ENCODE results near the gene NCKAP5. TPM values are rescaled to one million over a fixed set of nuclear protein-coding genes. Genes with fewer than 3 reads are reported as not detected.

NCKAP5 gene
- total and polyA plus RNA-seq, 11 donors = 0.51 to 10.5 (median 5.2) TPM

DNA sequence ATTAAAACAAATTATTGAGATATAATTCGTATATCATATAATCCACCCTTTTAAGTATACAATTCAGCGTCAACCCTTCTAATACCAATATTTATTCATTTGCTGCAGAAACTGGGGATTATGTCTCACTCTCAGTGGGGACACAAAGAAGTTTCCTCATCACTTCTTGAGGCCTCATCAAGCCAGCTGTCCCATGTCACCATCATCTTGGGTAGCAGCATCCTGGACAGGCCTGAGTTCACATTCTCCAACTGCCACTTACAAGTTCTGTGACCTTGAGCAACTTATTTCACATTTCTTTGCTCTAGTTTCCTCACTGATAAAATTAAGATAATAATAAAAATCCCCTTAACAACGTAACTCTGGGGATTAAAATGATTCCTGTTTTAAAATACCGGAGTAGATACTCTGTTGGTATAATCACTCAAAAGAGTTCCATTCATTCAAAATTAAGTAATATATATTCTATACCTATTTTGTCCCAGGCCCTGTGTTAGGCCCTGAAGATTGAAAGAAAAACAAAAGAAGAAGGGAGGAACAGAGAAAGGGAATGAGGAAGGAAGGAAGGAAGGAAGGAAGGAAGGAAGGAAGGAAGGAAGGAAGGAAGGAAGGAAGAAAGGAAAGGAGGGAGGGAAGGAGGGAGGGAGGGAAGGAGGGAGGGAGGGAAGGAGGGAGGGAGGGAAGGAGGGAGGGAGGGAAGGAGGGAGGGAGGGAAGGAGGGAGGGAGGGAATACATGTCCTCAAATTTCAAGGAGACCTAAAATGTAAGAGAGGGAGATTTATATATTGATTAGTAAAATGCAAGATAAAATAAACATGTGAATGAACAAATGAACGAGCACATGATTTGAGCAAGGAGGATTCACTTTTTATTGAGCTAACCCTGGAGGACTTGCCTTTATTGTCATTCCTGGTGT lies 42.4 kb downstream of the NCKAP5 start:
- Histone ChIP-seq H3K27me3 (no peaks in the 10 kb centered on the region), H3K36me3 (no peaks in the 10 kb centered on the region), H3K27ac (no peak overlapping the region), H3K9me3 (no peaks in the 10 kb centered on the region), H3K4me1 (no peaks in the 10 kb centered on the region), H3K4me3 (no peak overlapping the region)
- WGBS, 4 donors = 79 to 84% (median 80%) methylated on average over 5 of the region's 5 CpGs
- ATAC-seq = no peak
- TF ChIP-seq, protein P1, sequence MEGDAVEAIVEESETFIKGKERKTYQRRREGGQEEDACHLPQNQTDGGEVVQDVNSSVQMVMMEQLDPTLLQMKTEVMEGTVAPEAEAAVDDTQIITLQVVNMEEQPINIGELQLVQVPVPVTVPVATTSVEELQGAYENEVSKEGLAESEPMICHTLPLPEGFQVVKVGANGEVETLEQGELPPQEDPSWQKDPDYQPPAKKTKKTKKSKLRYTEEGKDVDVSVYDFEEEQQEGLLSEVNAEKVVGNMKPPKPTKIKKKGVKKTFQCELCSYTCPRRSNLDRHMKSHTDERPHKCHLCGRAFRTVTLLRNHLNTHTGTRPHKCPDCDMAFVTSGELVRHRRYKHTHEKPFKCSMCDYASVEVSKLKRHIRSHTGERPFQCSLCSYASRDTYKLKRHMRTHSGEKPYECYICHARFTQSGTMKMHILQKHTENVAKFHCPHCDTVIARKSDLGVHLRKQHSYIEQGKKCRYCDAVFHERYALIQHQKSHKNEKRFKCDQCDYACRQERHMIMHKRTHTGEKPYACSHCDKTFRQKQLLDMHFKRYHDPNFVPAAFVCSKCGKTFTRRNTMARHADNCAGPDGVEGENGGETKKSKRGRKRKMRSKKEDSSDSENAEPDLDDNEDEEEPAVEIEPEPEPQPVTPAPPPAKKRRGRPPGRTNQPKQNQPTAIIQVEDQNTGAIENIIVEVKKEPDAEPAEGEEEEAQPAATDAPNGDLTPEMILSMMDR (IDR thresholded peaks at IDR 0.05) = no peak
- no peak for TF ChIP-seq POLR2A (IDR thresholded peaks at IDR 0.05)
- DNase-seq = no peak
- intact Hi-C loops (cut with DNase I) = no loop called here

DNA sequence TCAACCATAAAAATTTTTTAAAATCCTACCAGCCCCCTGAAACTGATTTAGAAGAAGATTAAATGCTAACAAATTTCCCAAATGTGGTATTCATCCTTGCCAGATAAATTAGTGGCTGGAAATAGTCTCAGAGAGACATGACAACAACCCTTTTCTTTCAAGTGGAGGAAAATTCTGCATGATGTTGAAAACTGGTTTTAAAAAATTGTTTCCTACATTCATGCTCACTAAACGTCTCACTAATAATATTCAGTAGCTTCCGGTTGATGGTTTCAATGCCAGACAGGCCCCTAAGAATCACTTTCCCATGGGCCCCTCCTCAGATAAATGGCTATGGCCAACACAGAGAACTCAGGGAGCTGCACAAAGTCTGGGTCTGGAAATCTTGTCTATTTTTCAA lies 43.2 kb downstream of the NCKAP5 start:
- 68 to 75% (median 71%) methylated on average over 2 of the region's 2 CpGs for WGBS, 4 donors
- ATAC-seq (no peak), DNase-seq (no peak)
- intact Hi-C loops (cut with DNase I) = no loop called here
- H3K9me3 ChIP-seq = no peaks in the 10 kb centered on the region
- no peaks in the 10 kb centered on the region for H3K36me3 ChIP-seq
- no peak overlapping the region for H3K27ac ChIP-seq
- TF ChIP-seq POLR2A (IDR thresholded peaks at IDR 0.05) = no peak
- TF ChIP-seq, protein P1 (IDR thresholded peaks at IDR 0.05) = no peak
- no peaks in the 10 kb centered on the region for H3K4me1 ChIP-seq
- no peak overlapping the region for H3K4me3 ChIP-seq
- no peaks in the 10 kb centered on the region for H3K27me3 ChIP-seq

DNA sequence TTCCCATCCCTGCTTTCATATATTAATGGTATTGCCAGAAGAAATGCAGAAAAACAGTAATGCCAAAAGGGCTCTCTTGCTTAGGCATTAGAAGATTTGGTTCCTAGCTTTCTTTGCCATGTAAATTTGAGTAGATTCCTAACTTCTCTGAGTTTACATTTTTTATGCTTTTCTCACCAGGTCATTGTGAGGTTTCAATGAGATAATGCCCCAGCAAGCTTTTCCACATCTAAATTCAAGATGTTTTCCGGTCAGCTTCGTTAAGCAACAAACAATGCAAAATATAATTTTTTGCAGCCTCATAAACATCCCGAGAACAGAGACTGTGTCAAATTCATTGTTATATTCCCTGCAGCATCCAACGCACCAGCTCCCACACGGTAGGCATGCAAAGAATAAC lies 44.9 kb downstream of the NCKAP5 start:
- no peak overlapping the region for H3K27ac ChIP-seq
- no peak for TF ChIP-seq POLR2A (IDR thresholded peaks at IDR 0.05)
- TF ChIP-seq, protein P1 (IDR thresholded peaks at IDR 0.05) = no peak
- intact Hi-C loops (cut with DNase I) = no loop called here
- no peaks in the 10 kb centered on the region for H3K36me3 ChIP-seq
- no peak overlapping the region for H3K4me3 ChIP-seq
- ATAC-seq = no peak
- H3K4me1 ChIP-seq = no peaks in the 10 kb centered on the region
- no peak for DNase-seq
- no peaks in the 10 kb centered on the region for H3K9me3 ChIP-seq
- 71 to 79% (median 72%) methylated on average over 5 of the region's 5 CpGs for WGBS, 4 donors
- H3K27me3 ChIP-seq = no peaks in the 10 kb centered on the region

DNA sequence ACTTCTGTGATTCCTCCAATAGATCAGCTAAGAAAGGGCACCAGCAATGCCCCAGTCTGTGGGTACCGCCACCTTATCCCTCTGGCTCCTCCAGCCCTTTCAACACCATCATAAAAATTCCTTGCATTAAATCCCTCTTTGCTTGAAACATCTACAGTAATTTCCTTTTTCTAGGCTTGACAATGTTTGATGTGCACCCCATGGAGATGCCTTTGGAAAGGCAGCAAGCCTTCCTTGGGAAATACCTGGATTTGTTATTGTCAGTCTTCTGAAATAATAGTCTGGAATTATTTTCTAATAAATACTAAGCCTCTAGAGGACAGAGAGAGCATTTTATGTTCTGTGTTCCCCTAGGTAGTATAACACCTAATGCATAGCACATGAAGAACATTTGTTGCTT lies 46.1 kb downstream of the NCKAP5 start:
- no peaks in the 10 kb centered on the region for H3K4me1 ChIP-seq
- no peak overlapping the region for H3K4me3 ChIP-seq
- no peaks in the 10 kb centered on the region for H3K9me3 ChIP-seq
- WGBS, 4 donors = 78 to 98% (median 95%) methylated on average over 1 of the region's 1 CpG
- TF ChIP-seq POLR2A (IDR thresholded peaks at IDR 0.05) = no peak
- TF ChIP-seq, protein P1 (IDR thresholded peaks at IDR 0.05) = no peak
- H3K36me3 ChIP-seq = no peaks in the 10 kb centered on the region
- H3K27ac ChIP-seq = no peak overlapping the region
- DNase-seq (no peak), ATAC-seq (no peak)
- intact Hi-C loops (cut with DNase I) = no loop called here
- H3K27me3 ChIP-seq = no peaks in the 10 kb centered on the region
